ENCODE data around the gene HUS1B. TPM values are rescaled to one million over a fixed set of nuclear protein-coding genes. Genes with fewer than 3 reads are reported as not detected.

The HUS1B gene
- total RNA-seq, 1 donor from 2014 or later = 0.70 TPM

DNA sequence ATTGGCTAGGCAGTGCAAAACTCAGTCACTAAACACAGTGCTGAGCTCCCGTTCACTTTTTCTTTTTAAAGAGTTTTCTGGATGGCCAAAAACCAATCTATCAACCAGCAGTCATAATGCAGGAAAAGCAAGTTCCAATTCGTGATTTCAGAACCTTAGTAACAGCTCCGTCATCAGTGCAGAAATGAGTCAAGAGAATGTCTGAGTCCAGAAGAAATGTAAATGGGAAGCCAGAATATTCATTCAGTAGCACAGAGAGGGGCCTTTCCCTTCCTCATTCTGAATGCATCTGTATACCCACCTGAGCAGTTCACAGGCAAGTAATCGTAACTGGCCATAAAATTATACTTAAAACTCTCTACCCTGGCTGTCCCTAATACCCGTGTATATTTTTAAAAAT, 20.4 kb downstream of the HUS1B start:
- H3K4me1 Mint-ChIP-seq (ENCODE audit: low read depth) = peaks cover 2% of the 10 kb centered on the region
- no peak for DNase-seq (ENCODE audit: low spot score)
- no peak overlapping the region for H3K27ac Mint-ChIP-seq (ENCODE audit: unreplicated experiment)
- H3K27me3 Mint-ChIP-seq (ENCODE audit: low read depth) = no peaks in the 10 kb centered on the region
- H3K4me3 Mint-ChIP-seq (ENCODE audit: unreplicated experiment) = no peak overlapping the region
- H3K9me3 Mint-ChIP-seq (ENCODE audit: low read depth) = peaks cover 3% of the 10 kb centered on the region
- TF ChIP-seq, protein P1, sequence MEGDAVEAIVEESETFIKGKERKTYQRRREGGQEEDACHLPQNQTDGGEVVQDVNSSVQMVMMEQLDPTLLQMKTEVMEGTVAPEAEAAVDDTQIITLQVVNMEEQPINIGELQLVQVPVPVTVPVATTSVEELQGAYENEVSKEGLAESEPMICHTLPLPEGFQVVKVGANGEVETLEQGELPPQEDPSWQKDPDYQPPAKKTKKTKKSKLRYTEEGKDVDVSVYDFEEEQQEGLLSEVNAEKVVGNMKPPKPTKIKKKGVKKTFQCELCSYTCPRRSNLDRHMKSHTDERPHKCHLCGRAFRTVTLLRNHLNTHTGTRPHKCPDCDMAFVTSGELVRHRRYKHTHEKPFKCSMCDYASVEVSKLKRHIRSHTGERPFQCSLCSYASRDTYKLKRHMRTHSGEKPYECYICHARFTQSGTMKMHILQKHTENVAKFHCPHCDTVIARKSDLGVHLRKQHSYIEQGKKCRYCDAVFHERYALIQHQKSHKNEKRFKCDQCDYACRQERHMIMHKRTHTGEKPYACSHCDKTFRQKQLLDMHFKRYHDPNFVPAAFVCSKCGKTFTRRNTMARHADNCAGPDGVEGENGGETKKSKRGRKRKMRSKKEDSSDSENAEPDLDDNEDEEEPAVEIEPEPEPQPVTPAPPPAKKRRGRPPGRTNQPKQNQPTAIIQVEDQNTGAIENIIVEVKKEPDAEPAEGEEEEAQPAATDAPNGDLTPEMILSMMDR (IDR thresholded peaks at IDR 0.05) = no peak
- H3K36me3 Mint-ChIP-seq (ENCODE audit: low read depth) = peaks cover 11% of the 10 kb centered on the region

DNA sequence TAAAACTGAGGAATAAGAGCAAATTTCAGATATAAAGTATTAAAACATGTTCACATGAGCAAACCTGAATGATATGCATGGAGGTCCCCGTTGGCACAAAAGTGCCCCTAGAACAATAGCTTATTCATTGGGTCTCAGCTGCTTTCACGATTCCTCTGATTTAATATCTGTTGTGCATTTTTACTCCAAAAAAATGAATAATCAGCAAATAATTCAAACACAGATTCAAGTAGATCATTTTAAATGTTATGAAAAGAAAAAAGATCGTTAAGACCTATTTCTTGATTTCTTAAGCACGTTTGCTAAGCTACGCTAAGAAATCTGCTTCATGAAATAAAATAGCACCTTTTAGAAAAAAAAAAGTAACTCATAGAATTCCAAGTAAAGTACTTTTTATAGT, 21.7 kb downstream of the HUS1B start:
- DNase-seq (ENCODE audit: low spot score) = no peak
- Mint-ChIP-seq H3K4me1 (ENCODE audit: low read depth) (peaks cover 9% of the 10 kb centered on the region), H3K27me3 (ENCODE audit: low read depth) (no peaks in the 10 kb centered on the region), H3K27ac (ENCODE audit: unreplicated experiment) (no peak overlapping the region), H3K36me3 (ENCODE audit: low read depth) (peaks cover 8% of the 10 kb centered on the region), H3K4me3 (ENCODE audit: unreplicated experiment) (no peak overlapping the region), H3K9me3 (ENCODE audit: low read depth) (no peaks in the 10 kb centered on the region)
- TF ChIP-seq, protein P1 (IDR thresholded peaks at IDR 0.05) = no peak

DNA sequence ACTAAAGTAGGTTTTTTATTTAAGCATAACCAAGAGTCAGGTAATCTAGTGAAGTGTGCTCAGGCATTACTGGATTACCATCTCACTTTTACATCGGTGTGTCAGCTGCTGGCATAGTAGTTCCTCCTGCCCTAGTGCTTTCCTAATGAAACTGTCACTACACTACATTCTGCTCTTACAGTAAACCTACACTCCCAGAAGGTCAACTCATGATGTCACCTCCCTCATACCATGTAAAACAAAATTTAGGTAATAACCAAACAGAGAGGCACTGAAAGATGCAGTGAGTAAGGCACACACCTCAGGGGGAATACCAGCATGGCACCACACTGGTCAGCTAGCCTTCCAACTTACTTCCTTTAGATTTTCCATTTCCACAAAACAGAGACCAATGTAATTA, 23.3 kb downstream of the HUS1B start:
- Mint-ChIP-seq H3K4me1 (ENCODE audit: low read depth) (peaks cover 9% of the 10 kb centered on the region), H3K36me3 (ENCODE audit: low read depth) (peaks cover 8% of the 10 kb centered on the region), H3K9me3 (ENCODE audit: low read depth) (no peaks in the 10 kb centered on the region), H3K27me3 (ENCODE audit: low read depth) (no peaks in the 10 kb centered on the region), H3K4me3 (ENCODE audit: unreplicated experiment) (no peak overlapping the region), H3K27ac (ENCODE audit: unreplicated experiment) (no peak overlapping the region)
- DNase-seq (ENCODE audit: low spot score) = no peak
- TF ChIP-seq, protein P1 (IDR thresholded peaks at IDR 0.05) = no peak

DNA sequence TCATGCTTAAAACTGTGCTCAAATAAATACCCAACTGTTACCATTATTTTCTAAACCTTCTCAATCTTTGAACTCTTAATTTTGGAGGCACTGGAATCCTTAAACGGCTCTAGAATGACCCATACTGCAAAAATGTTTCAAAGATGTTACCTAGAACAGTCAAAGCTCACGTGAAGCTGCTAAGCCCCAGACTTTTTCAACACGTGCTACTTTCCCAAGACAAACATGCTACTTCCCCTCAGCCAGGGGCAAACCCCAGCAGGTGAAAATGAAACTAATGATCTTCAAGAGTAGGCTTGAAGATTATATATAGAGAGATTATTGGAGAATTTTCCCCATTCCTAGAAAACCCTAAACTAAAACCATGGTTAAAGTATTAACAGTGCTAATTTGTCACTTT, 28.1 kb downstream of the HUS1B start:
- no peak overlapping the region for H3K27ac Mint-ChIP-seq (ENCODE audit: unreplicated experiment)

DNA sequence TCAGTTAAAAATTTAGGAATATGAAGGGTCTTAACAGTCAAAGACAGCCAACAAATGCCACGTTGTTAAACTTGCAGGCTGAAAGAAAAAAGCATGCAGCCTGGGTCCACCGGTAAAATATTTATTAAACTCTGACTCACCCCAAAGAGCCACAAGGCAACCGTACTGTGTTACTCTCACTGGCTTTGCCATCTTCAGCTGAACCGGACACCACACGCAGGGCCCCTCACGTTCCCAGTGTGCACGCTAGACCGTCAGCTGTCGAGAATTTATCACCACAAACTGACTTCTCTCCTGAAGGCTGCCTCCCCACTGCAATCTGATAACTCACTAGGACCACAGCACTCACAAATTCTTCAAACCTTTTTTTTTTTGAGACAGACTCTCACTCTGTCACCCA, 30.7 kb downstream of the HUS1B start:
- TF ChIP-seq, protein P1 (IDR thresholded peaks at IDR 0.05) = no peak

More for the DNA sequence above, 28.1 kb downstream of the HUS1B start:
- H3K4me3 Mint-ChIP-seq (ENCODE audit: unreplicated experiment) = no peak overlapping the region
- TF ChIP-seq, protein P1 (IDR thresholded peaks at IDR 0.05) = no peak
- DNase-seq (ENCODE audit: low spot score) = no peak
- peaks cover 5% of the 10 kb centered on the region for H3K36me3 Mint-ChIP-seq (ENCODE audit: low read depth)
- no peaks in the 10 kb centered on the region for H3K27me3 Mint-ChIP-seq (ENCODE audit: low read depth)
- H3K4me1 Mint-ChIP-seq (ENCODE audit: low read depth) = peaks cover 32% of the 10 kb centered on the region
- no peaks in the 10 kb centered on the region for H3K9me3 Mint-ChIP-seq (ENCODE audit: low read depth)

More for the DNA sequence above, 30.7 kb downstream of the HUS1B start:
- no peaks in the 10 kb centered on the region for H3K27me3 Mint-ChIP-seq (ENCODE audit: low read depth)
- no peak for DNase-seq (ENCODE audit: low spot score)
- peak overlapping the region; percentile 45 for H3K27ac Mint-ChIP-seq (ENCODE audit: unreplicated experiment)
- H3K9me3 Mint-ChIP-seq (ENCODE audit: low read depth) = no peaks in the 10 kb centered on the region
- peaks cover 3% of the 10 kb centered on the region for H3K36me3 Mint-ChIP-seq (ENCODE audit: low read depth)
- peak overlapping the region; percentile 5 for H3K4me3 Mint-ChIP-seq (ENCODE audit: unreplicated experiment)
- H3K4me1 Mint-ChIP-seq (ENCODE audit: low read depth) = peaks cover 38% of the 10 kb centered on the region

Data from chondrocyte (in vitro differentiated cells).